Measurements from ENCODE around the gene DDX21.

DDX21 gene

DNA sequence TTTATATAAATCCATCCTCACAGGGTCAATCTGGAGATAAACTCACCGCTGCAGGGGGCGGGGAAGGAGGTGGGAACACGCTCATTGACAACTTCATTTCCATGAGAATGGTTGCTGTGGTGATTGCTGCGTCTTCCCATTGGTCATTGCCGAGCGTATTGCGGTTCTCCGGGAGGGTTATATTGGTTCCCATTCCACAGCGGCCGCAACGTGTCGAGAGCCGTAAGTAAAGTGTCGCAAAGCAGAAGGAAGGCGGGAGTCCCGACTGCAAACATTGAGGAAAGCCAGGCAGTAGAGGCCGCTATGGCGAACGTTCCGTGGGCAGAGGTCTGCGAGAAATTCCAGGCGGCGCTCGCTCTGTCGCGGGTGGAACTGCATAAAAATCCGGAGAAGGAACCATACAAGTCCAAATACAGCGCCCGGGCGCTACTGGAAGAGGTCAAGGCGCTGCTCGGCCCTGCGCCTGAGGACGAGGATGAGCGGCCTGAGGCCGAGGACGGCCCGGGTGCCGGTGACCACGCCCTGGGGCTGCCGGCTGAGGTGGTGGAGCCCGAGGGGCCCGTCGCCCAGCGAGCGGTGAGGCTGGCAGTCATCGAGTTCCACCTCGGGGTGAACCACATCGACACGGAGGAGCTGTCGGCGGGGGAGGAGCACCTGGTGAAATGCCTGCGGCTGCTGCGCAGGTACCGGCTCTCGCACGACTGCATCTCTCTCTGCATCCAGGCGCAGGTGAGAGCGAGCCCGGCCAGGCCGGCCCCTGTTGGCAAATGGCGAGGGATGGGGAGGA, 32.8 kb downstream of the DDX21 start, which contains the start of gene KIFBP:
Gene KIFBP (plus strand): TSS at position 274 of the 787 bp plus-strand sequence. CDS start 30 bp downstream, at position 304.
- peak; percentile 75 to 78 for ATAC-seq

DNA sequence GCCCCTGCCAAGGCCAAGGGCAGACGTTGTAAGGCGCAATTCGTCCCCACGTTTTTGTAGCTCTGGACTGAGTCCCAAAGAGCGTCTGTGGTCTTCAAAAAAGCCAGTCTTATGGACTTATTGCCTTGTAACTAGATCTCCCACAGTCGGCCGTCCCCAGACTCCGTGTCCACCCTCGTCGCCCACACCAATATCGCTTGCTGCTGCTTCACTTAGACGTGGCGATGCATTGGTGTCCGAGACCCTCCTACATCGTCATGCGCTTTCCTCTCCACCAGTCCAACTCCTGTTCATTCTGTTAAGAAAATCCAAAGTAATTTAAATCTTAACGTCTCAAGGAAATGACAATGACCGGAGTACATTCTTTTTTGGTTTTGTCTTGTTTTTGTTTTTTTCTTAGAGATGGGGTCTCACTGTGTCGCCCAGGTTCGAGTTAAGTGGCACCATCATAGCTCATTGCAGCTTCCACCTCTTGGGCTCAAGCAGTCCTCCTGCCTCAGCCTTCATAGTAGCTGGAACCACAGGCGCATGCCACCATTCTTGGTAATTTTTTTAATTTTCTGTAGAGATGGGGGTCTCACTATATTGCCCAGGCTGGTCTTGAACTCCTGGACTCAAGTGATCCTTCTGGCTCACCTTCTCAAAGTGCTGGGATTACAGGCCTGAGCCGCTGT, 33.5 kb downstream of the DDX21 start:
- ATAC-seq: no peak

DNA sequence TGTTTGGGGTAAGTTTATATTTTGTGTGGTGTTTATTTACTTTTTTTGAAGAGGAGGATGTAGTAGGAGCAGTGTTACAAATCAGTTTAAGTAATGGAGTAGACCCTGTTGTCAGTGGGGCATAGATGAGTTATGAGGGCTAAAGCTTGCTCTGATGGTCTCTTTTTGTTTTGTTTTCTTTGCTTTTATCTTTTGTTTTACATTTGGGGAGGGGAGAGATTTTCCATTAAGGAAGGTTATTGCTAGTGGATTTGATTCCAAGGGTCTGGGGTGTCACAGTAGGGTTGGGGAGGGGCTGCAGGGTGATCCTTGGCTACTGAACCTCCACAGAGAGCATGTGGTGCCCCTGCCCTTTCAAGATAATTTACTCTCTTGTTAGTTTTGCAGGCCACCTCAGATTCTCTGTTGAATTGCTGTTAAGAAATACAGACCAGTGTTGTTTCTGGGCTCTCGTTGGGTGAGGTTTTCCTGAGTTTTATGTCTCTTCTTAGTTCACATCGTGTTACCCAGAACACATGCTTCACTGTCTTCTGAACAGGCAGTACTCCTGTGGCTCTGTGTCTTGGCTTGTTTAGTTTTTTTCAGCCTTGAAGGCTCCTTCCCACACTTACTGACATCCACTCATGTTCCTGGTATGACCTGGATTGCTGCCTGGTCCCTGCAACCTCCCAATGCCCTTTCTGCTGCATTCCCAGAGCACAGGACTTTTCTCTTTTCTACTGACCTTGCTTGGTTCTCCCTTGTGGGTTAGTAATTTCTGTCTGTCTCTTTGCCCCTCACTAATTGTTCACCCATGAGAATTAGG, 36.9 kb downstream of the DDX21 start:
- no peak for ATAC-seq

- ATAC-seq: peak; percentile 1 to 3
These were observed 41.2 kb downstream of the DDX21 start for GRCh38 chr10:68997211-68997610.

- peak in 1 of 2 donors; percentile 30 for ATAC-seq
These were observed 48.9 kb downstream of the DDX21 start for GRCh38 chr10:69004821-69005220.

- no peak for ATAC-seq
These were observed 49.9 kb downstream of the DDX21 start for GRCh38 chr10:69005704-69006485.

GRCh38 chr10:69007260-69007659, 51.3 kb downstream of the DDX21 start:
- no peak for ATAC-seq

DNA sequence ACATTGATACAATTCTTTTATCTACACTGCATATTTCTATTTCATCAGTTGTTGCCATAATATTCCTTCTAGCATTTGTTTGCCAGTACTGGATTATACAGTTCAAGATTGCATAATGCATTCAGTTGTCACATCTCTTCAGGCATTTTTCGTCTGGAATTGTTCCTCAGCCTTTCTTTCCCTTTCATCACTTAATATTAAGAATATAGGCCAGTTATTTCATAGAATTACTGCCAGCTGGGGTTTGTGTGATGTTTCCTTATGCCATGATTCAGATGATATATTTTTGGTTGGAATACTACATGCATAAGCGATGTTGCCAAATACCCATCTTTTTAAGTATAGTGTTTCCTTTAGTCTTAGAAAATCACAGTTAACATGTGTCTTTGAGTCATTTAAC, 53.4 kb downstream of the DDX21 start:
- ATAC-seq: no peak

DNA sequence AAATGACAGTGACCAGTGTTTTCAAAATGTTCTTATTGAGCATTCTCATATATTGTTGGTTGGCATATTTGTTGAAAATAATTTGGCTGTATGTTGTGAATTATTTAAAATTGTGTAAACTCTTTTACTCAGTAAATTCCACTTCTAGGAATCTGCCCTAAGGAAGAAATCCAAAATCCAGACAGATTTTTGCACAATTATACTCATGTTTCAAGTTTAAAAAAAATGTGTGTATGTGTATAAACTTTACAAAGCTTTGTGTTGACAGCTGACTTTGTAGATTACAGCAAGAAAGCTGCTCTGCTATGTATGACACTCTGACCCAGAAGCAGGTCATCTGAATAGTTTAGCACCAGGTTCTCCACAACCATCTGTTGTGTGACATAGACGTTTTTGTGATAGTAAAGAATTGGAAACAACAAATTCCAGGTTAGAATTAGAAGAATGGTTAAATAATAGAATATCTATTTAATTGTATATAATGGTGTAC, 54.2 kb downstream of the DDX21 start:
- ATAC-seq: no peak

- peak in 1 of 2 donors; percentile 17 for ATAC-seq
These were observed 56.8 kb downstream of the DDX21 start for GRCh38 chr10:69012778-69013177.

DNA sequence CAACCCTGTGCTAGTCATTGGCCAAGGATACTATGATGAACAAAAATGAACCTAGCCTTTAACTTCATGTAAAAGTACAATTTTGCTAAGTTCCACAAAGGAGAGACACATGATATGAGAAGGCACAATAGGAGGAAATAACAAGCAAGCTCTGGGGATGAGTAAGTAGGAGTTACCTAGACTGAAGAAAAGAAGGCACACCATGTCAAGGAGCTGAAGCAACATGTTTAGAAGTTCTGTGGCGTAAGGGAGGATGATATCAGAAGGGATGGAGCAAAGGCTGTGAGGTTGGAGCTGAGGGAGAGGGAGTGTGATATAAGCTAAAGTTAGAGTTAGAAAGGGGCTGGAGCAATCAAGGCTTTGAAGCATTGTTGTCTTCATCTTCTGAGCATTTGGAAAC, 58.2 kb downstream of the DDX21 start:
- no peak for ATAC-seq

DNA sequence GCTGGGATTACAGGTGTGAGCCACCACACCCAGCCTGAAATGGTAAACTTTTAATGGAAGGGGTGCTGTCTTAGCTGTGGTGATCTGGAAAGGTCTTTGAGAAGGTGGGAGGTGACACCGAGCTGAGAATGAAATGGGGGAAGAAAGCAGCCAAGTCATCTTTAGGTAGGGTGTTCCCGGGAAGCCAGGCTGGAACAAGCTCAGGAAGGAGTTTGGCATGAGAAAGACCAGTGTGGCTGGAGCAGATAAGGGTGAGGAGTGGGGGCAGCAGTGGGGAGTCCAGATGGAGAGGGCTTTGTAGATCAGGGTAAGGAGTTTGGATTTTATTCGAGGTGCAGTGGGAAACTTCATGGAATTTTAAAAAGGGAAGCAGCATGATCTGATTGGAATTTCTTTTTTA, 62.6 kb downstream of the DDX21 start:
- ATAC-seq: no peak

DNA sequence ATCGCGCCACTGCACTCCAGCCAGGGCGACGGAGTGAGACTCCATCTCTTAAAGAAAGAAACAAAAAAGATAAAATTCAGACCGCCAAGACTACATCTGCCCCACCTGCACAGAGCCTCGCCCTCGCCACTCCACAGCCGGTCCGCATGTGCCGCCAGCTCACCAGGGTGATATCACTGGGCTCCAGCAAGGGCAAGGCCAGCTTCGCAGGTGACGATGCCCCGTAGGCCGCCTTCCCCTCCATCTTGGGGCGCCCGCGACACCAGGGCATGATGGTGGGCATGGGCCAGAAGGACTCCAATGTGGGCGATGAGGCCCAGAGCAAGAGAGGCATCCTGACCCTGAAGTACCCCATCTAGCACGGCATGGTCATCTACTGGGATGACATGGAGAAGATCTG, 66.6 kb downstream of the DDX21 start:
- ATAC-seq: no peak

DNA sequence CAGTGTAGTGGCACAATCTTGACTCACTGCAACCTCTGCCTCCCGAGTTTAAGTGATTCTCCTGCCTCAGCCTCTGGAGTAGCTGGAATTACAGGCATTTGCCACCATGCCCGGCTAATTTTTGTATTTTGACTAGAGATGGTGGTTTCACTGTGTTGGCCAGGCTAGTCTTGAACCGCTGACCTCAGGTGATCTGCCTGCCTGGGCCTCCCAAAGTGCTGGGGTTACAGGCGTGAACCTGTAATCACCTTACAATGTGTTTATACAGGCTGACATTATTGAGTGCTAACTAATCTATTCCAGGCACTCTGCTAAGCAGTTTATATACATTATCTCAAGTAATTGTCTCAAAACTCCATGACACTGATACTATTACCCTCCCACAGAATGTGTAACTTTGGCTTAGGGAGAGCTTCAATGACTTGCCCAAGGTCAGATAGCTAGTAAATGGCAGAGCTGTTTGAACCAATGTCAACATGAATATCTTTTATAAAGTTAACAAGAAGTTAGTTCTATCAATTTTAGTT, 69.5 kb downstream of the DDX21 start:
- ATAC-seq: no peak

- no peak for ATAC-seq
These were observed 77.3 kb downstream of the DDX21 start for GRCh38 chr10:69033256-69033655.
